ENCODE results near the gene OGFOD3. TPM values are rescaled to one million over a fixed set of nuclear protein-coding genes. Genes with fewer than 3 reads are reported as not detected.
A peak's percentile ranks its signal among the peaks of the same experiment; 100 is the strongest.

The OGFOD3 gene
- total RNA-seq, 4 donors from 2014 or later = 25.8 to 72.1 (median 27.7) TPM

DNA sequence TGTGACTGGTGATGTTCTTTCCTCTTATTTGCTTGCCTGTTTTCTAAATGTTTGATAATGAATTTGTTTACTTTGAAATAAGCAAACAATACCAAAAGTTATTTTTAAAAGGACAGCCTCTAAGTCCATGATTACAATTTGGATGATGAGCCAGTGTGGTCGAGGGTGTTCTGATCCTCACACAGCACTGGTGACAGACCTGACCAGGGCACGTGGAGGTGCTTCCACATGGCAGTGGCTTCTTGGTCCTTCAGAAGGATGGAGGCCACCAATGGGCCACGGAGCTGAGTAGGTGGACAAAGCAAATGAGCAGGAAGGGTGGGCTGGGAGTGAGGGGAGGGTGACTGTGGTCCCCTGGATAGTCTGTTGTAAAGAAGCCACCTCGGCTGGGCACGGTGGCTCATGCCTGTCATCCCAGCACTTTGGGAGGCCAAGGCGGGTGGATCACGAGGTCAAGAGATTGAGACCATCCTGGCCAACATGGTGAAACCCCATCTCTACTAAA, 63.5 kb downstream of the OGFOD3 start:
- in situ Hi-C loops (cut with MboI; ENCODE audit: low sequenced_read_pairs in 4 of 4) = loop anchor here (5.0 to 25.0 kb wide), 5 partner anchors 57 to 407 kb away; partner anchors contain the start of genes HEXD (in 1 of the 4), OGFOD3 (in 1 of the 4) and TBCD (in 1 of the 4)
- TF ChIP-seq POLR2A (IDR thresholded peaks at IDR 0.05) (no peak), CTCF (IDR thresholded peaks at IDR 0.05 in 4 of 5, conservative IDR thresholded peaks at IDR 0.05 in 1 of 5) (no peak)
- intact Hi-C loops (cut with DNase I; ENCODE audit: low total_unique reads) = no loop called here
- no peaks in the 10 kb centered on the region for H3K4me1 ChIP-seq
- no peaks in the 10 kb centered on the region for H3K36me3 ChIP-seq
- no peaks in the 10 kb centered on the region for H3K9me3 ChIP-seq
- ATAC-seq (no peak), DNase-seq (no peak)
- peaks cover 10 to 30% (median 18%) of the 10 kb centered on the region in 3 donors for H3K27me3 ChIP-seq
- H3K4me3 ChIP-seq = no peak overlapping the region
- no peak overlapping the region for H3K27ac ChIP-seq

- Histone ChIP-seq H3K36me3 (no peaks in the 10 kb centered on the region), H3K4me3 (no peak overlapping the region), H3K27ac (no peak overlapping the region), H3K4me1 (no peaks in the 10 kb centered on the region), H3K9me3 (no peaks in the 10 kb centered on the region), H3K27me3 (peaks cover 10 to 23% (median 18%) of the 10 kb centered on the region in 3 donors)
- intact Hi-C loops (cut with DNase I; ENCODE audit: low total_unique reads) = no loop called here
- in situ Hi-C loops (cut with MboI; ENCODE audit: low sequenced_read_pairs in 4 of 4) = loop anchor here (5.0 to 25.0 kb wide), 5 partner anchors 59 to 409 kb away; partner anchors contain the start of genes HEXD (in 1 of the 4), OGFOD3 (in 1 of the 4) and TBCD (in 1 of the 4)
- DNase-seq (no peak), ATAC-seq (no peak)
- no peak for TF ChIP-seq CTCF (IDR thresholded peaks at IDR 0.05 in 4 of 5, conservative IDR thresholded peaks at IDR 0.05 in 1 of 5)
- no peak for TF ChIP-seq POLR2A (IDR thresholded peaks at IDR 0.05)
Measured at GRCh38 chr17:82353484-82353883, 64.9 kb downstream of the OGFOD3 start.

DNA sequence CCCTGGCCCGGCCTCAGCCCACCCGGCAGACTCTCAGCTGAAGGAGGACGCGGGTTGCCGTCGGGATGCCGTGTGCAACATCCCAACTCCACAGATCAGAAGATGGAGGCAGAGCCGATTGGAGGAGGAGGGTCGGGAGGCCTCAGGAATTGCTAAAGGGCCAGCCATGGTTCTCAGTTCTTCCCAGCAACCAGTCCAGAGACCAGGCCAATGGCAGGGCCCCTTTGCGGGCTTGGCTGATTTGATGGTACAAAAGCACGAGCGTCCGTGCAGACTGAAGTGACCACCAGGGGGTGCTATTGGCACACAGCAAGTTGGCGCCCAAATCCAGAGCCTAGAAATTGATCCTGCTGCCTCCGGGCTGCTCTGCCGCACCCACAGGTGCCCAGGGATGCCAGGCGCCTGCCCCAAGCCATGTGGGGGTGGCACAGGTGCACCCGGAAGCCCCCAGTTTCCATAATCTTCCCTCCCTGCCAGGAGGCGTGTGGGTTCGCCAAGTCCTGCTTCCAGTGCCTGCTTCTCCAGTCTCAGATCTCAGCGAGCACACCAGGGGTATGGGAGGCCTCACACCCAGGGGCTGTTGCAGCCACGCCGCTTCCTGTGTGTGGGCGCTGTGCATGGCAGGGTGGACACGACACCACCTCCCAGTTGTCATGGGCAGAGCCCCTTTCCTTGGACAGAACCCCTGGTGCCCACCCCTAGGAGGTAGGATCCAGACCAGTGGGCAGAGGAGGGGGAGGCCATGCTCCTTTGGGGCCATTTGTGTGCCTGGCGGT, 66.5 kb downstream of the OGFOD3 start:
- H3K4me3 ChIP-seq = no peak overlapping the region
- in situ Hi-C loops (cut with MboI; ENCODE audit: low sequenced_read_pairs in 4 of 4) = loop anchor here (5.0 to 25.0 kb wide), 5 partner anchors 60 to 410 kb away; partner anchors contain the start of genes HEXD (in 1 of the 4), OGFOD3 (in 1 of the 4) and TBCD (in 1 of the 4)

DNA sequence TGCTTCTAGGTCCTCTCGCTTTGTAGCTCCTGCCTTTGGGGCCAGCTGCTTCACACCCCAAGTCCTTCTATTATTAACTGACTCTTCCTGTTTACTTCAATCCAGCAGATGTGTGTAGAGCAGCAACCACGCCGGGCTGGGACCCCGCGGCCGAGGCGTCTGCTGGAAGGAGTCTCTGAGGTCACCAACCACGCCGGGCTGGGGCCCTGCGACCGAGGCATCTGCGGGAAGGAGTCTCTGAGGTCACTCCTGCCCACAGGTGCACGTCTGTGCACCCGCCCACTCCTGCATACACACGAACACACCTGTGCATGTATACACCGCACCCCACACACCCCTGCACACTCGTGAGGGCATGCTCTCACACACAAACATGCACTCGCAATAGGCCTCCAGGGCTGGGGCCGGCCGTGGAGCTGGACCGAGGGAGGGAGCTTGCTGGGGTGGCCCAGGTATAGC, 67.1 kb downstream of the OGFOD3 start:
- no peaks in the 10 kb centered on the region for H3K4me1 ChIP-seq
- no peak overlapping the region for H3K27ac ChIP-seq
- H3K4me3 ChIP-seq = no peak overlapping the region
- no peaks in the 10 kb centered on the region for H3K36me3 ChIP-seq
- no peaks in the 10 kb centered on the region for H3K9me3 ChIP-seq
- in situ Hi-C loops (cut with MboI; ENCODE audit: low sequenced_read_pairs in 4 of 4) (loop anchor here (5.0 to 25.0 kb wide), 5 partner anchors 61 to 411 kb away; partner anchors contain the start of genes HEXD (in 1 of the 4), OGFOD3 (in 1 of the 4) and TBCD (in 1 of the 4)), intact Hi-C loops (cut with DNase I; ENCODE audit: low total_unique reads) (loop anchor here (2.0 kb wide), 1 partner anchor 202 kb away; no protein-coding TSS in a partner anchor)
- ATAC-seq (peak in 1 of 2 donors; percentile 4), DNase-seq (no peak)
- no peak for TF ChIP-seq POLR2A (IDR thresholded peaks at IDR 0.05)
- TF ChIP-seq CTCF (IDR thresholded peaks at IDR 0.05 in 4 of 5, conservative IDR thresholded peaks at IDR 0.05 in 1 of 5) = no peak
- peaks cover 2 to 15% (median 7%) of the 10 kb centered on the region in 3 donors for H3K27me3 ChIP-seq

More for the DNA sequence above, 66.5 kb downstream of the OGFOD3 start:
- peak; percentile 89 to 98 (median 97) for TF ChIP-seq CTCF (IDR thresholded peaks at IDR 0.05 in 4 of 5, conservative IDR thresholded peaks at IDR 0.05 in 1 of 5)
- no peak for TF ChIP-seq POLR2A (IDR thresholded peaks at IDR 0.05)
- H3K36me3 ChIP-seq = no peaks in the 10 kb centered on the region
- no peaks in the 10 kb centered on the region for H3K4me1 ChIP-seq
- intact Hi-C loops (cut with DNase I; ENCODE audit: low total_unique reads) = loop anchor here (1.0 to 2.0 kb wide), 2 partner anchors 62 to 201 kb away; no protein-coding TSS in a partner anchor
- no peak overlapping the region for H3K27ac ChIP-seq
- DNase-seq = peak; percentile 62 to 72
- ATAC-seq = peak; percentile 74 to 88
- peaks cover 8 to 21% (median 13%) of the 10 kb centered on the region in 3 donors for H3K27me3 ChIP-seq
- H3K9me3 ChIP-seq = no peaks in the 10 kb centered on the region

Data from gastrocnemius medialis (tissue), 4 donors.